Suprapubic skin (tissue), 4 donors: ENCODE results near the gene YLPM1. TPM values are rescaled to one million over a fixed set of nuclear protein-coding genes. Genes with fewer than 3 reads are reported as not detected.

Experiments used
- DNase-seq, 2 donors: peaks; one replicate each; pipeline ENCODE4 v3.0.0-alpha.2; 2019; ENCODE audit warnings: low spot score in 2 of 2
- H3K27ac ChIP-seq: fragments of 200-600 bp; sonication (generic); one replicate; pipeline ENCODE4 v1.5.1; 2019
- H3K27me3 ChIP-seq: fragments of 200-600 bp; sonication (generic); one replicate; pipeline ENCODE4 v1.5.1; 2019
- H3K36me3 ChIP-seq: fragments of 200-600 bp; sonication (generic); one replicate; pipeline ENCODE4 v1.5.1; 2019
- H3K4me1 ChIP-seq: fragments of 200-600 bp; sonication (generic); one replicate; pipeline ENCODE4 v1.5.1; 2019
- H3K4me3 ChIP-seq: fragments of 200-600 bp; sonication (generic); one replicate; pipeline ENCODE4 v1.5.1; 2019; ENCODE audit warnings: mild to moderate bottlenecking
- H3K9me3 ChIP-seq: fragments of 200-600 bp; sonication (generic); one replicate; pipeline ENCODE4 v1.5.1; 2019
- CTCF ChIP-seq, 2 donors: fragments of 200-600 bp in 1 of 2; fragments of 450-650 bp in 1 of 2; sonication (generic) in 1 of 2; IDR thresholded peaks; one replicate each; pipeline ENCODE4 v1.5.1; 2016 to 2019; ENCODE audit warnings: antibody characterized with exemption in 2 of 2, mild to moderate bottlenecking in 1 of 2, moderate library complexity in 1 of 2
- EP300 ChIP-seq: sonication (generic); formaldehyde crosslinking; IDR thresholded peaks from one replicate; pipeline ENCODE4 v1.6.1; 2017; ENCODE audit warnings: antibody characterized with exemption
- POLR2A ChIP-seq, 2 donors: fragments of 450-650 bp; IDR thresholded peaks; one replicate each; pipeline ENCODE4 v1.6.1; 2017; ENCODE audit warnings: antibody characterized with exemption in 2 of 2, mild to moderate bottlenecking in 2 of 2, moderate library complexity in 2 of 2
- POLR2AphosphoS5 ChIP-seq, 3 donors: sonication (generic); formaldehyde crosslinking; IDR thresholded peaks; one replicate each; pipeline ENCODE4 v1.6.1; 2017; ENCODE audit warnings: antibody characterized with exemption in 3 of 3
- WGBS: methylation state at CpG from one replicate; pipeline ENCODE4 v1.1.5; 2018; 5-methylcytosine and 5-hydroxymethylcytosine counted together
- total RNA-seq, 4 donors: library from RNA; depleted of rRNA; stranded (reverse); fragments of >200 nt; gene quantifications; one replicate each; pipeline ENCODE4 v1.1.0, GENCODE V29; 2016

Gene YLPM1
- total RNA-seq, 4 donors from 2014 or later: 42.9 to 118 (median 58.2) TPM

DNA sequence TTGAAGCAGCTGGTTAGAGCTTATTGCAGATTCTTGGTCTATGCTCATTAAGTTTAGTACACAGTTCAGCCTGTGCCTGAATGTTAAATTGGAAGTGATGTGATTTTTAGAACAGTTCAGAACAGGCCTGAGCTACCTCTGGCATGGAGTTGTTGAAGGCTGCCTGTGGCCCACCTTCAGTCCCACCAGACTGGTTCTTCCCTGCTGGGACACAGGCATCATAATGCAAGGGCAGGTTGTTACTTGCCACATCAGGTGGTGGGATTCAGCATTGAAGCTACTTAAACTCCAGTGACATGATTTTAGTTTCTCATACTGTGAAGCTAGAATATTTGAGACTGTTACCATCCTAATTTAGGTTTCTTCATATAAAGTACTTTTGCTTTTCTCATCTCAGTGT lies 63.5 kb downstream of the YLPM1 start:
- TF ChIP-seq EP300 (no peak), POLR2AphosphoS5 (IDR thresholded peaks at IDR 0.05) (no peak), CTCF (IDR thresholded peaks at IDR 0.05) (no peak), POLR2A (IDR thresholded peaks at IDR 0.05) (no peak)
- Histone ChIP-seq H3K4me3 (no peak overlapping the region), H3K9me3 (no peaks in the 10 kb centered on the region), H3K27ac (no peak overlapping the region), H3K4me1 (peaks cover 2% of the 10 kb centered on the region), H3K36me3 (peaks cover 48% of the 10 kb centered on the region), H3K27me3 (no peaks in the 10 kb centered on the region)
- no peak for DNase-seq

DNA sequence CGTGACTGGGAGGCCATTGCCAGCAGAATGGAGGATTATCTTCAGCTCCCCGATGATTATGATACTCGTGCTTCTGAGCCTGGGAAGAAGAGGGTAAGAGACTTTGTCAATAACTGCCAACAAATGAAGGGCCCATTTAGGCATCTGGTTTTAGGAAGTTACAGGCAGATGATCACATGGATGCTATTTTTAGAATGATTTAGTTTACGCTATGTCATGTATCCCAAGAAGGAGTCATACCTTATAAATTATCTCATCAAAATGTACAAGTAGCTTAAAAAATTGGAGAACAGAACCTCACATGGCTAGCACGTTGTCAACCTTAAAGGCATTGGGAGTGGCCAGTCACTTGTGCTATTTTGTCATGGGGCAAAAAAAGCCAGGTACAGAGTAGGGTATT lies 66.1 kb downstream of the YLPM1 start:
- H3K9me3 ChIP-seq: no peaks in the 10 kb centered on the region
- H3K4me1 ChIP-seq: peaks cover 2% of the 10 kb centered on the region
- peaks cover 33% of the 10 kb centered on the region for H3K36me3 ChIP-seq
- no peaks in the 10 kb centered on the region for H3K27me3 ChIP-seq
- H3K4me3 ChIP-seq: no peak overlapping the region
- 79% methylated on average over 5 of the region's 5 CpGs for WGBS
- DNase-seq: no peak
- H3K27ac ChIP-seq: no peak overlapping the region
- TF ChIP-seq EP300 (no peak), POLR2A (IDR thresholded peaks at IDR 0.05) (no peak), POLR2AphosphoS5 (IDR thresholded peaks at IDR 0.05) (no peak), CTCF (IDR thresholded peaks at IDR 0.05) (no peak)

DNA sequence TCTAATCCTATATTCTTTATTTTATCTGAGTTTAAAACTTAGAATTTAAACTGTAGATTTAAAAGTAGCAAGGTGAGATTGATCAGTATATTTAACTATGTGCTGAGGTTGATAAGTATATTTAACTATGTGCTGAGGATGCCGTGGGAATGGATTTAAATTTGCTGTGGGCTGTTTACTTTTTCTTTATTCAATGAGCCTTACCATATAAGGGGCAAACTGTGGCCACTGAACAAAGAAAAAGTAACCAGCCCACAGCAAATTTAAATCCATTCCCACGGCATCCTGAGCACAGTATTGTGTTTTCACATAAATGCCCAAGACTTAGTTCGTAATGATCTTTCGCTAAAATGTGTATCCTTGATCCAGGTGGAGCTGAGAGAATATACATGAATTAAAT lies 69.7 kb downstream of the YLPM1 start:
- Histone ChIP-seq H3K27me3 (no peaks in the 10 kb centered on the region), H3K36me3 (peaks cover 52% of the 10 kb centered on the region), H3K9me3 (no peaks in the 10 kb centered on the region), H3K4me3 (no peak overlapping the region), H3K27ac (no peak overlapping the region), H3K4me1 (no peaks in the 10 kb centered on the region)
- WGBS: 96% methylated on average over 4 of the region's 4 CpGs
- DNase-seq: no peak
- TF ChIP-seq POLR2A (IDR thresholded peaks at IDR 0.05): no peak
- no peak for TF ChIP-seq POLR2AphosphoS5 (IDR thresholded peaks at IDR 0.05)
- no peak for TF ChIP-seq EP300
- TF ChIP-seq CTCF (IDR thresholded peaks at IDR 0.05): no peak

DNA sequence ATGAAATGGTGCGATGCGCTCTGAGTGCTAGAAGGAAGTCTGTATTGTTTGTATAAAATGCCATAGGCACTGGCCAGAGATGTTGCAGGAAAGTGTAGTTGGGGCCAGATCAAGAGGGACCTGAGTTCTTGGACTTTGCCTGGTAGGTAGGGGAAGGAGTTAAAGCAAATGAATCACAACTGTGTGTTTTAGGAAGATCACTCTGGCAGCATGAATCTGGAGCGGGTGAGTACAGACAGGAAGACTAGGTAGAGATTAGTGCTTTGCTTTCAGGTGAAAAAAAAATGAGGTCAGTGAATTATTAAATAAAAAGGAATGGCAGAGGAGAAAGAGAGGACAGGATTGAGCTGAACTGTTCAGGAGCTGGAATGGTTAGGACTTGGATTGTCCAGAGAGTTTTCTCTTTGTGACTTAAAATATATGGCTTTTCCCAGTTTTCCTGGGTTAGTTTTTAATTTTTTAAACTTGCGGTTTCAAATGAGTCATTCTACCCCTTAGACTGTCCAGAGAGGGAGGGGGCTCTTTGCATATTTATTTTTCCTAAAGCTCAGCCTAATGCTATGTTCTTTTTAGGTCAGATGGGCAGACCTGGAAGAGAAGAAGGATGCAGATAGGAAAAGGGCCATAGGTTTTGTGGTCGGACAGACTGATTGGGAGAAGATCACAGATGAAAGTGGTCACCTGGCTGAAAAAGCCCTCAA lies 71.7 kb downstream of the YLPM1 start:
- Histone ChIP-seq H3K27me3 (no peaks in the 10 kb centered on the region), H3K27ac (no peak overlapping the region), H3K4me1 (no peaks in the 10 kb centered on the region), H3K9me3 (no peaks in the 10 kb centered on the region), H3K4me3 (no peak overlapping the region), H3K36me3 (peaks cover 41% of the 10 kb centered on the region)
- WGBS: 92% methylated on average over 5 of the region's 5 CpGs
- no peak for DNase-seq
- no peak for TF ChIP-seq POLR2A (IDR thresholded peaks at IDR 0.05)
- TF ChIP-seq CTCF (IDR thresholded peaks at IDR 0.05): no peak
- TF ChIP-seq EP300: no peak
- no peak for TF ChIP-seq POLR2AphosphoS5 (IDR thresholded peaks at IDR 0.05)

DNA sequence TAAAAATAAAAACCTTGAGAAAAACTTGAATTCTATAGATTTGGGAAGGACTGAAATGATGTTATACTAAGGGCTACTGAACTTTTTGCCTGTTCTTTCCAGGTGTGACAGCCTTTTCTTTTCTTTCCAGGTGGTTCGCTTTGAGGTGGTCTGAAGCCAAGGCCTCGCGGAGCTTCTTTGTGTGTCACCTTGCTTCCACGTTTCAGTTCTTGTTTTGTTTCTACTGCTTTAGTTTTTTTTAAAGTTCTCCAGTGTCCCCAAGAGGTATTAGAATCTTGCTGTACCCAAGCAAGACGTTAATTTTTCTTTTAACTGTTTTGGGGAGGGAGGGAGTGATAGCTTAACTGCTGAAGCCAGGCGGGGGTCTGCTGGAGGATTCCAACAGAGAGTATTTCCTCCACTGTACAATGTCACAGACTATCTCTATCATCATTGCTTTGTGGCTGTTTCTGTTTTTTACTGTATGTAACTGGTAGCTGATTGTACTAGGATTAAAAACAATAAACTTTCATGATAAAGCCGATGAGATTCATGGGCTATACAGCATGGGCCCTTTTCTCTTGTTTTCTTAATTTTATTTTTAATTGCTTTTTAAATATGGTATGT lies 72.6 kb downstream of the YLPM1 start:
- Histone ChIP-seq H3K4me1 (no peaks in the 10 kb centered on the region), H3K36me3 (peaks cover 37% of the 10 kb centered on the region), H3K27ac (no peak overlapping the region), H3K9me3 (no peaks in the 10 kb centered on the region), H3K27me3 (no peaks in the 10 kb centered on the region), H3K4me3 (no peak overlapping the region)
- WGBS: 87% methylated on average over 7 of the region's 7 CpGs
- no peak for DNase-seq
- TF ChIP-seq EP300 (no peak), POLR2A (IDR thresholded peaks at IDR 0.05) (no peak), POLR2AphosphoS5 (IDR thresholded peaks at IDR 0.05) (no peak), CTCF (IDR thresholded peaks at IDR 0.05) (no peak)
